ENCODE results near the gene DNAL1. TPM values are rescaled to one million over a fixed set of nuclear protein-coding genes. Genes with fewer than 3 reads are reported as not detected.
"Not testable (repeated sequence)": the region's sequence is repeated elsewhere in the genome, so short reads cannot be mapped to it uniquely, and the experiment has no call there.

DNAL1 gene
- total and polyA plus RNA-seq, 10 of the 15 experiments (the other 5 are each of a cell fraction or from before 2014, with no cell fraction given), result 2.4 to 18.2 (median 7.4) TPM

GRCh38 chr14:73655851-73656250, 11.1 kb downstream of the DNAL1 start (continued):
- no peak for TF ChIP-seq RB1 (IDR thresholded peaks at IDR 0.05; ENCODE audit: borderline replicate concordance)
- no peak for TF ChIP-seq NKRF (conservative IDR thresholded peaks at IDR 0.05)
- no peak for TF ChIP-seq MYC (IDR thresholded peaks at IDR 0.05; ENCODE audit: insufficient read depth, insufficient read length, insufficient replicate concordance, low read length, severe bottlenecking)

- POLR2A ChIA-PET; H3K36me3 ChIP-seq (ENCODE audit: control insufficient read depth in 2 of 2, insufficient read depth in 2 of 2, low read length in 1 of 2); CTCF ChIA-PET; H3K4me1 ChIP-seq (ENCODE audit: control insufficient read depth, insufficient read depth, low read length); FAIRE-seq; intact Hi-C loops (cut with micrococcal nuclease; ENCODE audit: unreplicated experiment); DNase-seq (ENCODE audit: low read depth, low spot score); RAD21 ChIA-PET (ENCODE audit: unreplicated experiment); ATAC-seq; BruUV-seq (replicated peaks); H3K4me3 ChIP-seq; H3K4me2 ChIP-seq (ENCODE audit: control insufficient read depth, insufficient read depth); H3K27ac ChIP-seq (ENCODE audit: control insufficient read depth, insufficient read depth); H4K20me1 ChIP-seq (ENCODE audit: control insufficient read depth, insufficient read depth); H3K27me3 ChIP-seq (replicated peaks in 1 of 2; ENCODE audit: control insufficient read depth in 2 of 2, insufficient read depth in 2 of 2, low read length in 1 of 2); H3K9me3 ChIP-seq (replicated peaks; ENCODE audit: control insufficient read depth, insufficient read depth, low read length); in situ Hi-C loops (cut with MboI); H2AFZ ChIP-seq (ENCODE audit: control insufficient read depth, low read depth, low read length); H3K79me2 ChIP-seq (ENCODE audit: control insufficient read depth, insufficient read depth, low read length); H3K9ac ChIP-seq (ENCODE audit: control insufficient read depth, insufficient read depth, low read length): not testable (repeated sequence)
- WGBS (ENCODE audit: insufficient coverage, insufficient replicate concordance, low lambda C conversion rate, missing lambda C conversion rate), result 89% methylated on average over 11 of the region's 11 CpGs
- SMC1A ChIA-PET (ENCODE audit: uncharacterized antibody, unreplicated experiment), result interaction anchor here (0.9 kb wide), 1 partner anchor 12 kb away, joined by 6 read pairs; no protein-coding TSS in a partner anchor
Measured at GRCh38 chr14:73659202-73659601, 14.4 kb downstream of the DNAL1 start.

All from GM12878 (cell line).